ENCODE results near the gene CINP. TPM values are rescaled to one million over a fixed set of nuclear protein-coding genes. Genes with fewer than 3 reads are reported as not detected.

Gene CINP
- polyA plus RNA-seq, 1 donor from 2014 or later = 23.1 TPM

- H3K36me3 ChIP-seq (ENCODE audit: insufficient read depth, low read length) = no peaks in the 10 kb centered on the region
- no peaks in the 10 kb centered on the region for H3K27me3 ChIP-seq (ENCODE audit: insufficient read depth, low read depth, low read length)
- no peak overlapping the region for H3K9ac ChIP-seq (ENCODE audit: low read length)
- H3K27ac ChIP-seq (ENCODE audit: low read length) = no peak overlapping the region
- H3K9me3 ChIP-seq (ENCODE audit: low read length) = no peaks in the 10 kb centered on the region
- H3K9me2 ChIP-seq (ENCODE audit: insufficient read depth, low read length) = no peaks in the 10 kb centered on the region
- no peaks in the 10 kb centered on the region for H3K79me2 ChIP-seq (replicated peaks; ENCODE audit: insufficient read depth, low read length)
- no peak overlapping the region for H2AFZ ChIP-seq (ENCODE audit: low read depth, low read length)
- H3F3A ChIP-seq (ENCODE audit: insufficient read depth, low read length, poor library complexity, severe bottlenecking) = peaks cover 5% of the 10 kb centered on the region
- no peak overlapping the region for H3K4me2 ChIP-seq (ENCODE audit: low read length)
- no peaks in the 10 kb centered on the region for H4K20me1 ChIP-seq (ENCODE audit: insufficient read depth)
- no peak overlapping the region for H3K4me3 ChIP-seq (ENCODE audit: low read length)
- TF ChIP-seq EP300 (conservative IDR thresholded peaks at IDR 0.05; ENCODE audit: poor library complexity, severe bottlenecking) = no peak
- TF ChIP-seq SMC3 (conservative IDR thresholded peaks at IDR 0.05; ENCODE audit: poor library complexity) = no peak
- TF ChIP-seq RAD21 (conservative IDR thresholded peaks at IDR 0.05) = no peak
- TF ChIP-seq POLR2AphosphoS5 (IDR thresholded peaks at IDR 0.05) = no peak
- no peak for TF ChIP-seq TAF1 (IDR thresholded peaks at IDR 0.05; ENCODE audit: low read depth)
- TF ChIP-seq MXI1 (conservative IDR thresholded peaks at IDR 0.05; ENCODE audit: poor library complexity, severe bottlenecking) = no peak
- TF ChIP-seq EZH2 (IDR thresholded peaks at IDR 0.05; ENCODE audit: borderline replicate concordance, insufficient read depth, low read length, poor library complexity, severe bottlenecking) = no peak
- TF ChIP-seq CTCF (IDR thresholded peaks at IDR 0.05; ENCODE audit: poor library complexity, severe bottlenecking) = no peak
- TF ChIP-seq, protein P1, sequence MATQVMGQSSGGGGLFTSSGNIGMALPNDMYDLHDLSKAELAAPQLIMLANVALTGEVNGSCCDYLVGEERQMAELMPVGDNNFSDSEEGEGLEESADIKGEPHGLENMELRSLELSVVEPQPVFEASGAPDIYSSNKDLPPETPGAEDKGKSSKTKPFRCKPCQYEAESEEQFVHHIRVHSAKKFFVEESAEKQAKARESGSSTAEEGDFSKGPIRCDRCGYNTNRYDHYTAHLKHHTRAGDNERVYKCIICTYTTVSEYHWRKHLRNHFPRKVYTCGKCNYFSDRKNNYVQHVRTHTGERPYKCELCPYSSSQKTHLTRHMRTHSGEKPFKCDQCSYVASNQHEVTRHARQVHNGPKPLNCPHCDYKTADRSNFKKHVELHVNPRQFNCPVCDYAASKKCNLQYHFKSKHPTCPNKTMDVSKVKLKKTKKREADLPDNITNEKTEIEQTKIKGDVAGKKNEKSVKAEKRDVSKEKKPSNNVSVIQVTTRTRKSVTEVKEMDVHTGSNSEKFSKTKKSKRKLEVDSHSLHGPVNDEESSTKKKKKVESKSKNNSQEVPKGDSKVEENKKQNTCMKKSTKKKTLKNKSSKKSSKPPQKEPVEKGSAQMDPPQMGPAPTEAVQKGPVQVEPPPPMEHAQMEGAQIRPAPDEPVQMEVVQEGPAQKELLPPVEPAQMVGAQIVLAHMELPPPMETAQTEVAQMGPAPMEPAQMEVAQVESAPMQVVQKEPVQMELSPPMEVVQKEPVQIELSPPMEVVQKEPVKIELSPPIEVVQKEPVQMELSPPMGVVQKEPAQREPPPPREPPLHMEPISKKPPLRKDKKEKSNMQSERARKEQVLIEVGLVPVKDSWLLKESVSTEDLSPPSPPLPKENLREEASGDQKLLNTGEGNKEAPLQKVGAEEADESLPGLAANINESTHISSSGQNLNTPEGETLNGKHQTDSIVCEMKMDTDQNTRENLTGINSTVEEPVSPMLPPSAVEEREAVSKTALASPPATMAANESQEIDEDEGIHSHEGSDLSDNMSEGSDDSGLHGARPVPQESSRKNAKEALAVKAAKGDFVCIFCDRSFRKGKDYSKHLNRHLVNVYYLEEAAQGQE (IDR thresholded peaks at IDR 0.05; ENCODE audit: borderline replicate concordance) = no peak
Observed at GRCh38 chr14:102338724-102339123, 24.0 kb downstream of the CINP start.

GRCh38 chr14:102335163-102335562 is 27.5 kb downstream of the CINP start:
- H3K4me2 ChIP-seq (ENCODE audit: low read length) = no peak overlapping the region
- H2AFZ ChIP-seq (ENCODE audit: low read depth, low read length) = no peak overlapping the region
- H3K9me2 ChIP-seq (ENCODE audit: insufficient read depth, low read length) = no peaks in the 10 kb centered on the region
- H3K4me3 ChIP-seq (ENCODE audit: low read length) = no peak overlapping the region
- no peaks in the 10 kb centered on the region for H3K27me3 ChIP-seq (ENCODE audit: insufficient read depth, low read depth, low read length)
- H3K9ac ChIP-seq (ENCODE audit: low read length) = no peak overlapping the region
- no peak overlapping the region for H3K27ac ChIP-seq (ENCODE audit: low read length)
- no peaks in the 10 kb centered on the region for H3K9me3 ChIP-seq (ENCODE audit: low read length)
- no peaks in the 10 kb centered on the region for H4K20me1 ChIP-seq (ENCODE audit: insufficient read depth)
- no peaks in the 10 kb centered on the region for H3F3A ChIP-seq (ENCODE audit: insufficient read depth, low read length, poor library complexity, severe bottlenecking)
- H3K36me3 ChIP-seq (ENCODE audit: insufficient read depth, low read length) = no peaks in the 10 kb centered on the region
- TF ChIP-seq SMC3 (conservative IDR thresholded peaks at IDR 0.05; ENCODE audit: poor library complexity) (no peak), TAF1 (IDR thresholded peaks at IDR 0.05; ENCODE audit: low read depth) (no peak), MXI1 (conservative IDR thresholded peaks at IDR 0.05; ENCODE audit: poor library complexity, severe bottlenecking) (no peak), CTCF (IDR thresholded peaks at IDR 0.05; ENCODE audit: poor library complexity, severe bottlenecking) (no peak), EP300 (conservative IDR thresholded peaks at IDR 0.05; ENCODE audit: poor library complexity, severe bottlenecking) (no peak), RAD21 (conservative IDR thresholded peaks at IDR 0.05) (no peak)
- TF ChIP-seq, protein P1 (IDR thresholded peaks at IDR 0.05; ENCODE audit: borderline replicate concordance) = no peak
- H3K79me2 ChIP-seq (replicated peaks; ENCODE audit: insufficient read depth, low read length) = no peaks in the 10 kb centered on the region

All from neural cell (in vitro differentiated cells).